K562 (cell line): ENCODE measurements around the gene GANAB. TPM values are rescaled to one million over a fixed set of nuclear protein-coding genes. Genes with fewer than 3 reads are reported as not detected.

Experiments
- ATF6 ChIP-seq: sonication (generic); formaldehyde crosslinking; IDR thresholded peaks from 2 replicates; pipeline ENCODE4 v1.4.0; 2020; ENCODE audit warnings: mild to moderate bottlenecking, missing genetic modification reagents
- BRD9 ChIP-seq: fragments of 450-650 bp; IDR thresholded peaks from 2 replicates; pipeline ENCODE4 v1.6.1; 2018; ENCODE audit warnings: low read depth; ENCODE audit not compliant: partially characterized antibody
- CBFB ChIP-seq: sonication (generic); formaldehyde crosslinking; IDR thresholded peaks from 2 replicates; pipeline ENCODE4 v1.4.0; 2020; ENCODE audit warnings: mild to moderate bottlenecking, missing genetic modification reagents
- CBX2 ChIP-seq: fragments of 200-600 bp; sonication (generic); IDR thresholded peaks from one replicate; pipeline ENCODE4 v1.6.1; 2012; ENCODE audit warnings: mild to moderate bottlenecking, low read length, inconsistent platforms; ENCODE audit not compliant: insufficient read depth, poor library complexity, severe bottlenecking
- CCAR2 ChIP-seq: fragments of 200-400 bp; formaldehyde crosslinking; IDR thresholded peaks from 2 replicates; pipeline ENCODE4 v1.6.1; 2017; ENCODE audit warnings: mild to moderate bottlenecking, low read depth, low read length
- E2F1 ChIP-seq: sonication (generic); formaldehyde crosslinking; IDR thresholded peaks from 2 replicates; pipeline ENCODE4 v1.8.1; 2023; ENCODE audit warnings: mild to moderate bottlenecking, missing genetic modification reagents, moderate library complexity
- ETV1 ChIP-seq: fragments of 450-650 bp; conservative IDR thresholded peaks from 2 replicates; pipeline ENCODE4 v1.6.1; 2016; ENCODE audit warnings: missing genetic modification characterization, control low read depth, low read depth, missing compliant biosample characterization
- KDM4B ChIP-seq, 2 experiments: fragments of 450-650 bp in 1 of 2; sonication (generic) in 1 of 2; IDR thresholded peaks; 2 replicates each; pipeline ENCODE4 v1.6.1; 2016 to 2017; ENCODE audit warnings: borderline replicate concordance in 2 of 2, antibody characterized with exemption in 1 of 2, low read depth in 1 of 2, mild to moderate bottlenecking in 1 of 2
- LEF1 ChIP-seq: fragments of 450-650 bp; IDR thresholded peaks from 2 replicates; pipeline ENCODE4 v1.6.1; 2016; ENCODE audit warnings: mild to moderate bottlenecking
- MEF2D ChIP-seq: conservative IDR thresholded peaks from 2 replicates; pipeline ENCODE4 v1.6.1; 2016; ENCODE audit warnings: low read depth, missing genetic modification characterization, missing compliant biosample characterization
- NCOA1 ChIP-seq: fragments of 450-650 bp; IDR thresholded peaks from 2 replicates; pipeline ENCODE4 v1.6.1; 2016; ENCODE audit warnings: low read depth
- NCOR1 ChIP-seq: fragments of 450-650 bp; IDR thresholded peaks from 2 replicates; pipeline ENCODE4 v1.6.1; 2016; ENCODE audit warnings: mild to moderate bottlenecking, moderate library complexity
- NR2F6 ChIP-seq: fragments of 450-650 bp; formaldehyde crosslinking; IDR thresholded peaks from 2 replicates; pipeline ENCODE4 v1.4.0; 2020; ENCODE audit warnings: mild to moderate bottlenecking
- NR4A1 ChIP-seq, 2 experiments: fragments of 250-450 bp in 1 of 2; fragments of 450-650 bp in 1 of 2; sonication (Bioruptor Pico) in 1 of 2; IDR thresholded peaks; 2 replicates each; pipeline versions ENCODE4 v1.4.0 to v1.6.1; 2016 to 2020; ENCODE audit warnings: mild to moderate bottlenecking in 2 of 2, missing compliant biosample characterization in 1 of 2, missing genetic modification characterization in 1 of 2, moderate library complexity in 1 of 2
- POLR3G ChIP-seq: IDR thresholded peaks from 2 replicates; pipeline ENCODE4 v1.6.1; 2011; ENCODE audit not compliant: insufficient read length, insufficient replicate concordance; ENCODE audit errors: extremely low read depth
- PRDM10 ChIP-seq: fragments of 450-650 bp; IDR thresholded peaks from 2 replicates; pipeline ENCODE4 v1.6.1; 2018; ENCODE audit not compliant: partially characterized antibody
- SMARCE1 ChIP-seq: fragments of 450-650 bp; IDR thresholded peaks from 2 replicates; pipeline ENCODE4 v1.7.1; 2016; ENCODE audit warnings: mild to moderate bottlenecking
- TAL1 ChIP-seq: fragments of 450-650 bp; IDR thresholded peaks from 2 replicates; pipeline ENCODE4 v1.6.1; 2016; ENCODE audit warnings: mild to moderate bottlenecking
- TRIM24 ChIP-seq, 2 experiments: fragments of 450-650 bp; IDR thresholded peaks; 2 replicates each; pipeline ENCODE4 v1.6.1; 2016
- XRCC5 ChIP-seq: fragments of 200-400 bp; formaldehyde crosslinking; IDR thresholded peaks from 2 replicates; pipeline ENCODE4 v1.6.1; 2017; ENCODE audit warnings: low read depth, mild to moderate bottlenecking, low read length
- ZC3H8 ChIP-seq: fragments of 450-650 bp; IDR thresholded peaks from 2 replicates; pipeline ENCODE4 v1.6.1; 2017
- ZNF140 ChIP-seq: fragments of 250-450 bp; sonication (Bioruptor Pico); IDR thresholded peaks from 2 replicates; pipeline ENCODE4 v1.8.0; 2021; ENCODE audit warnings: moderate library complexity, mild to moderate bottlenecking, inconsistent platforms
- ZNF3 ChIP-seq: fragments of 250-450 bp; sonication (Bioruptor Pico); IDR thresholded peaks from 2 replicates; pipeline ENCODE4 v1.5.0; 2021; ENCODE audit warnings: mild to moderate bottlenecking, moderate library complexity
- polyA plus RNA-seq, 8 experiments: library from polyadenylated mRNA; depleted of rRNA in 4 of 8; stranded (reverse) in 5 of 8; unstranded in 3 of 8; fragments of >200 nt; fragmentation: Nextera tagmentation in 2 of 8; fragmentation: Illumina TruSeq in 1 of 8; extraction: Ambion mirVana in 2 of 8; extraction: Trizol in 1 of 8; gene quantifications; 2 replicates each; pipeline versions ENCODE4 v1.2.1 to v1.2.3, GENCODE V29; 2011 to 2014; ENCODE audit warnings: inconsistent platforms in 1 of 8, missing spikeins in 1 of 8
- total RNA-seq, 7 experiments: library from RNA; depleted of rRNA in 6 of 7; stranded (reverse); fragments of >200 nt in 6 of 7; fragmentation: Illumina TruSeq in 2 of 7; extraction: Trizol in 2 of 7; gene quantifications; 2 replicates each; pipeline versions ENCODE4 v1.2.1 to v1.2.3, GENCODE V29; 2011 to 2021; ENCODE audit warnings: low replicate concordance in 1 of 7

Gene GANAB
- total and polyA plus RNA-seq, 9 of the 15 experiments (the other 6 are each of a cell fraction or from before 2014, with no cell fraction given): 6.5 to 284 (median 161) TPM

GRCh38 chr11:62669420-62670161 lies 23.2 kb upstream of the GANAB start (continued):
- no peak for TF ChIP-seq NR4A1 (CRISPR knock-in tag; IDR thresholded peaks at IDR 0.05)
- peak; percentile 54; the same call in 1 of the 2 replicates for TF ChIP-seq NR4A1 (tag; IDR thresholded peaks at IDR 0.05)
- TF ChIP-seq MEF2D (tag): no peak
- TF ChIP-seq NCOR1: no peak
- TF ChIP-seq LEF1: 0 out of 2 replicates have a peak, but pooled peaks have one; percentile 4
- no peak for TF ChIP-seq NCOA1
- TF ChIP-seq CBFB (CRISPR knock-in tag): no peak
- no peak for TF ChIP-seq ZNF3
- TF ChIP-seq XRCC5: no peak
- no peak for TF ChIP-seq ZNF140 (CRISPR knock-in tag)
- TF ChIP-seq TAL1: no peak
- TF ChIP-seq NR2F6: no peak
- TF ChIP-seq CBX2: no peak
- TF ChIP-seq ATF6: no peak
- TF ChIP-seq PRDM10: peak; percentile 15
- TF ChIP-seq ZC3H8: no peak
- no peak for TF ChIP-seq POLR3G
- no peak for TF ChIP-seq CCAR2
- no peak for TF ChIP-seq KDM4B (IDR thresholded peaks at IDR 0.05; ENCODE audit: borderline replicate concordance in 2 of 2, low read depth in 1 of 2)
- no peak for TF ChIP-seq BRD9
- TF ChIP-seq ETV1 (tag): no peak
- peak; percentile 57; the same call in 1 of the 2 replicates for TF ChIP-seq E2F1
- TF ChIP-seq SMARCE1: no peak
- no peak for TF ChIP-seq TRIM24 (IDR thresholded peaks at IDR 0.05)
